Ovary (tissue), 3 donors: ENCODE results near the gene GTF3C2.

Source experiments
- EP300 ChIP-seq: sonication (generic); formaldehyde crosslinking; IDR thresholded peaks from one replicate; pipeline ENCODE4 v1.6.1; 2017; ENCODE audit warnings: antibody characterized with exemption
- POLR2A ChIP-seq: fragments of 450-650 bp; IDR thresholded peaks from one replicate; pipeline ENCODE4 v1.6.1; 2017; ENCODE audit warnings: antibody characterized with exemption, mild to moderate bottlenecking, moderate library complexity
- TF ChIP-seq, protein P1 (sequence below), 3 donors: fragments of 450-650 bp in 2 of 3; fragments of 200-600 bp in 1 of 3; IDR thresholded peaks; one replicate each; pipeline versions ENCODE4 v1.5.1 to v1.8.0; 2016 to 2022; ENCODE audit warnings: antibody characterized with exemption in 3 of 3, mild to moderate bottlenecking in 1 of 3
- donor health status: DM: no; HTN: no; CAD: no.

DNA sequence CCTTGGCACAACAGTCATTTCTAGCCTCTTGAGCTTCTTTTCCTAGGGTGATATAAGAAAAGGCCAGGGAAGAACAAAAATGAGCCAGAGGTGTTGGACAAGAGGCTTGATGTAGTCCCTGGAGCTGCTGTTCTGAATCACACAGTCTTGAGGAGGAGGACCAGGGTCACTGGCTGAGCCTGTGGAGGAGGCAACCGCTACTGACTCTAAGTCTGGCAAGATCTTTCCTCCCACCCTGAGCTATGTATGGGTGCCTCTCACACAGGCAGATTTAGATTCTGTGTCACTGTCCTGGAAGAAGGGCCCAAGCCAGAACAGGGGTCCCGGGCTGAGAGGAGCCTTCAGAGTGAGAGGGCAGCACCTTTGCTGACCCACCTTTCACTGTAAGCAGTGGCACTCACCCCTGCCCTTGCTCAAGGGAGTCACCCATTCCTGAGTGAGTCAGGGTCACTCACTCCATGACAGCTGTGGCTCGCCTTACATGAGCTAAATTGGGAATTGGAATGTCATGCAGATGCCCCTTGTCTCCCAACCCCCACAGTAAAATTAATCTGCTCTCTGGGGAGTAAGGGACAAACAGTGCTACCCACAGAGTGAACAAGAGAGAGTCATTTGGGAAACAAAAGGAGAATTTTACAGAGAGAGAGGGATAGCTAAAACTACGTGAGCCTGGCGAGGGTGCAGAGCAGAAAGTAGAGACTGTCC is 74.6 kb downstream of the GTF3C2 start, which contains the start of gene TRIM54:
- TF ChIP-seq, protein P1, sequence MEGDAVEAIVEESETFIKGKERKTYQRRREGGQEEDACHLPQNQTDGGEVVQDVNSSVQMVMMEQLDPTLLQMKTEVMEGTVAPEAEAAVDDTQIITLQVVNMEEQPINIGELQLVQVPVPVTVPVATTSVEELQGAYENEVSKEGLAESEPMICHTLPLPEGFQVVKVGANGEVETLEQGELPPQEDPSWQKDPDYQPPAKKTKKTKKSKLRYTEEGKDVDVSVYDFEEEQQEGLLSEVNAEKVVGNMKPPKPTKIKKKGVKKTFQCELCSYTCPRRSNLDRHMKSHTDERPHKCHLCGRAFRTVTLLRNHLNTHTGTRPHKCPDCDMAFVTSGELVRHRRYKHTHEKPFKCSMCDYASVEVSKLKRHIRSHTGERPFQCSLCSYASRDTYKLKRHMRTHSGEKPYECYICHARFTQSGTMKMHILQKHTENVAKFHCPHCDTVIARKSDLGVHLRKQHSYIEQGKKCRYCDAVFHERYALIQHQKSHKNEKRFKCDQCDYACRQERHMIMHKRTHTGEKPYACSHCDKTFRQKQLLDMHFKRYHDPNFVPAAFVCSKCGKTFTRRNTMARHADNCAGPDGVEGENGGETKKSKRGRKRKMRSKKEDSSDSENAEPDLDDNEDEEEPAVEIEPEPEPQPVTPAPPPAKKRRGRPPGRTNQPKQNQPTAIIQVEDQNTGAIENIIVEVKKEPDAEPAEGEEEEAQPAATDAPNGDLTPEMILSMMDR (IDR thresholded peaks at IDR 0.05) = no peak
- TF ChIP-seq POLR2A = no peak
- no peak for TF ChIP-seq EP300
